Gastrocnemius medialis (tissue), 4 donors: ENCODE data around the gene GFOD1. TPM values are rescaled to one million over a fixed set of nuclear protein-coding genes. Genes with fewer than 3 reads are reported as not detected.
A peak's percentile ranks its signal among the peaks of the same experiment; 100 is the strongest.

Experiments used
- ATAC-seq, 2 donors: fragments of 150-250 bp; one replicate each; pipeline ENCODE4 v1.9.1; 2016
- DNase-seq, 2 donors: peaks; one replicate each; pipeline ENCODE4 v3.0.0-alpha.2; 2019
- H3K27ac ChIP-seq, 4 donors: fragments of 200-600 bp; sonication (generic); 1 replicate in 1 of 4; 2 replicates in 3 of 4; pipeline ENCODE4 v1.5.1; 2016 to 2018; ENCODE audit warnings: mild to moderate bottlenecking in 2 of 4, moderate library complexity in 1 of 4
- H3K27me3 ChIP-seq, 3 donors: fragments of 200-600 bp; sonication (generic) in 2 of 3; 1 replicate in 1 of 3; 2 replicates in 2 of 3; pipeline versions ENCODE4 v1.5.1 to v1.6.0; 2016 to 2019; ENCODE audit warnings: mild to moderate bottlenecking in 1 of 3, moderate library complexity in 1 of 3
- H3K36me3 ChIP-seq, 2 donors: fragments of 200-600 bp; sonication (generic) in 1 of 2; one replicate each; pipeline ENCODE4 v1.5.1; 2017 to 2018
- H3K4me1 ChIP-seq, 2 donors: fragments of 200-600 bp; sonication (generic) in 1 of 2; one replicate each; pipeline ENCODE4 v1.5.1; 2016 to 2017; ENCODE audit warnings: mild to moderate bottlenecking in 2 of 2
- H3K4me3 ChIP-seq, 4 donors: fragments of 200-600 bp; sonication (generic) in 3 of 4; 1 replicate in 1 of 4; 2 replicates in 3 of 4; pipeline ENCODE4 v1.5.1; 2016 to 2019; ENCODE audit warnings: mild to moderate bottlenecking in 2 of 4
- H3K9me3 ChIP-seq, 3 donors: fragments of 200-600 bp; sonication (generic) in 2 of 3; 1 replicate in 1 of 3; 2 replicates in 2 of 3; pipeline ENCODE4 v1.5.1; 2016 to 2019
- POLR2A ChIP-seq, 2 donors: fragments of 450-650 bp; IDR thresholded peaks; one replicate each; pipeline ENCODE4 v1.6.1; 2017; ENCODE audit warnings: antibody characterized with exemption in 2 of 2, mild to moderate bottlenecking in 2 of 2, moderate library complexity in 2 of 2
- in situ Hi-C, 4 donors: fragments of 200-750 bp; cut with MboI; loops; one replicate each; pipeline versions ENCODE4 v1.15.0 to v1.8.0; 2017; ENCODE audit warnings: low sequenced_read_pairs in 4 of 4
- intact Hi-C: fragments of 100-400 bp; cut with DNase I; formaldehyde crosslinking; loops from one replicate; pipeline ENCODE4 v1.15.1; 2023; ENCODE audit warnings: low total_unique reads
- total RNA-seq, 4 donors: library from RNA; depleted of rRNA; stranded (reverse); fragments of >200 nt; gene quantifications; one replicate each; pipeline versions ENCODE4 v1.1.0 to v1.2.3, GENCODE V29; 2016
- TF ChIP-seq, protein P1 (sequence below), 5 experiments: fragments of 450-650 bp in 3 of 5; fragments of 200-600 bp in 2 of 5; sonication (generic) in 2 of 5; IDR thresholded peaks in 4 of 5; conservative IDR thresholded peaks in 1 of 5; 1 replicate in 4 of 5; 2 replicates in 1 of 5; pipeline ENCODE4 v1.5.1; 2016 to 2019; ENCODE audit warnings: antibody characterized with exemption in 5 of 5, mild to moderate bottlenecking in 3 of 5, moderate library complexity in 3 of 5

Gene GFOD1
- total RNA-seq, 4 donors from 2014 or later, result 9.0 to 31.8 (median 16.9) TPM

- in situ Hi-C loops, result loop anchor here in 1 of 4 donors (25.0 kb wide), 1 partner anchor 115 kb away; no protein-coding TSS in a partner anchor
- Histone ChIP-seq H3K27ac (peak overlapping the region; percentile 80 to 100 (median 88)), H3K9me3 (no peaks in the 10 kb centered on the region), H3K4me3 (peak overlapping the region in 3 of 4 donors; percentile 21 to 35 (median 26)), H3K36me3 (no peaks in the 10 kb centered on the region), H3K4me1 (peaks cover 44 to 52% of the 10 kb centered on the region in 2 donors), H3K27me3 (no peaks in the 10 kb centered on the region)
- intact Hi-C loops, result no loop called here
- DNase-seq (peak; percentile 55 to 71), ATAC-seq (peak; percentile 76 to 83)
- TF ChIP-seq, protein P1, sequence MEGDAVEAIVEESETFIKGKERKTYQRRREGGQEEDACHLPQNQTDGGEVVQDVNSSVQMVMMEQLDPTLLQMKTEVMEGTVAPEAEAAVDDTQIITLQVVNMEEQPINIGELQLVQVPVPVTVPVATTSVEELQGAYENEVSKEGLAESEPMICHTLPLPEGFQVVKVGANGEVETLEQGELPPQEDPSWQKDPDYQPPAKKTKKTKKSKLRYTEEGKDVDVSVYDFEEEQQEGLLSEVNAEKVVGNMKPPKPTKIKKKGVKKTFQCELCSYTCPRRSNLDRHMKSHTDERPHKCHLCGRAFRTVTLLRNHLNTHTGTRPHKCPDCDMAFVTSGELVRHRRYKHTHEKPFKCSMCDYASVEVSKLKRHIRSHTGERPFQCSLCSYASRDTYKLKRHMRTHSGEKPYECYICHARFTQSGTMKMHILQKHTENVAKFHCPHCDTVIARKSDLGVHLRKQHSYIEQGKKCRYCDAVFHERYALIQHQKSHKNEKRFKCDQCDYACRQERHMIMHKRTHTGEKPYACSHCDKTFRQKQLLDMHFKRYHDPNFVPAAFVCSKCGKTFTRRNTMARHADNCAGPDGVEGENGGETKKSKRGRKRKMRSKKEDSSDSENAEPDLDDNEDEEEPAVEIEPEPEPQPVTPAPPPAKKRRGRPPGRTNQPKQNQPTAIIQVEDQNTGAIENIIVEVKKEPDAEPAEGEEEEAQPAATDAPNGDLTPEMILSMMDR (IDR thresholded peaks at IDR 0.05 in 4 of 5, conservative IDR thresholded peaks at IDR 0.05 in 1 of 5), result peak in 2 of 5 experiments; percentile 7 to 29
- TF ChIP-seq POLR2A (IDR thresholded peaks at IDR 0.05), result peak in 1 of 2 donors; percentile 44
Measured at GRCh38 chr6:13526727-13527670, 39.6 kb upstream of the GFOD1 start.

DNA sequence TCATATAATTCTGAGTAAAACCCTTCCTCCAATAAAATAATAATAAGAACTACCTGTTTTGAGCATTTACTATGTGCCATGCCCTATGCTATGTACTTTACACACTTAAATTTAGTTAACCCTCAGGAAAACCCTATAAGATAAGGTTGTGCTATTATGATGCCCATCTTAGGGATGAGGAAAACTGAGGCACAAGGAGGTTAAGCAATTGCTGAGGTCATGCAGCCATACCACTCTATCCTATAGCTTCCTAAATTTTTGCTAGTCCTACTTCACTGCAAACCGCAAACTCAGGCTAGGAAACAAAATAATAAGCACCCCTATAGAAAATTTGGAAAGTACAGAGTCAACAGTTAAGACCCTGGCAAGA lies 38.9 kb upstream of the GFOD1 start:
- no peak for DNase-seq
- in situ Hi-C loops, result loop anchor here in 1 of 4 donors (25.0 kb wide), 1 partner anchor 114 kb away; no protein-coding TSS in a partner anchor
- Histone ChIP-seq H3K36me3 (no peaks in the 10 kb centered on the region), H3K4me1 (peaks cover 47 to 52% of the 10 kb centered on the region in 2 donors), H3K4me3 (peak overlapping the region in 1 of 4 donors; percentile 21), H3K27ac (peak overlapping the region; percentile 80 to 100 (median 88)), H3K9me3 (no peaks in the 10 kb centered on the region), H3K27me3 (no peaks in the 10 kb centered on the region)
- intact Hi-C loops, result no loop called here
- ATAC-seq, result peak; percentile 1 to 3
- no peak for TF ChIP-seq POLR2A (IDR thresholded peaks at IDR 0.05)
- TF ChIP-seq, protein P1 (IDR thresholded peaks at IDR 0.05 in 4 of 5, conservative IDR thresholded peaks at IDR 0.05 in 1 of 5), result no peak

GRCh38 chr6:13524801-13525508 lies 37.6 kb upstream of the GFOD1 start:
- Histone ChIP-seq H3K4me3 (no peak overlapping the region), H3K27me3 (no peaks in the 10 kb centered on the region), H3K27ac (peak overlapping the region; percentile 80 to 100 (median 88)), H3K4me1 (peaks cover 47 to 52% of the 10 kb centered on the region in 2 donors), H3K36me3 (no peaks in the 10 kb centered on the region), H3K9me3 (no peaks in the 10 kb centered on the region)
- TF ChIP-seq, protein P1 (IDR thresholded peaks at IDR 0.05 in 4 of 5, conservative IDR thresholded peaks at IDR 0.05 in 1 of 5), result no peak
- peak in 1 of 2 donors; percentile 19 for TF ChIP-seq POLR2A (IDR thresholded peaks at IDR 0.05)
- DNase-seq (peak; percentile 45 to 62), ATAC-seq (peak; percentile 56 to 72)
- intact Hi-C loops (loop anchor here (2.0 kb wide), 3 partner anchors 38 to 110 kb away; partner anchors contain the start of genes GFOD1 and SIRT5), in situ Hi-C loops (loop anchor here in 1 of 4 donors (25.0 kb wide), 1 partner anchor 113 kb away; no protein-coding TSS in a partner anchor)

GRCh38 chr6:13523826-13524622 lies 36.6 kb upstream of the GFOD1 start:
- H3K27me3 ChIP-seq, result no peaks in the 10 kb centered on the region
- peak; percentile 41 to 58 for DNase-seq
- peak overlapping the region in 1 of 4 donors; percentile 19 for H3K4me3 ChIP-seq
- in situ Hi-C loops, result no loop called here
- no peaks in the 10 kb centered on the region for H3K36me3 ChIP-seq
- peak overlapping the region; percentile 80 to 100 (median 88) for H3K27ac ChIP-seq
- TF ChIP-seq, protein P1 (IDR thresholded peaks at IDR 0.05 in 4 of 5, conservative IDR thresholded peaks at IDR 0.05 in 1 of 5), result no peak
- peak in 1 of 2 donors; percentile 49 for TF ChIP-seq POLR2A (IDR thresholded peaks at IDR 0.05)
- no peaks in the 10 kb centered on the region for H3K9me3 ChIP-seq
- peaks cover 47 to 52% of the 10 kb centered on the region in 2 donors for H3K4me1 ChIP-seq
- peak; percentile 76 to 84 for ATAC-seq
- intact Hi-C loops, result loop anchor here (2.0 kb wide), 3 partner anchors 37 to 109 kb away; partner anchors contain the start of genes GFOD1 and SIRT5
